ENCODE measurements around the gene LTBP2. TPM values are rescaled to one million over a fixed set of nuclear protein-coding genes. Genes with fewer than 3 reads are reported as not detected.

Gene LTBP2
- total RNA-seq, 1 donor, result 210 TPM

- DNase-seq (ENCODE audit: low read depth), result peak; percentile 71
- TF ChIP-seq CTCF (IDR thresholded peaks at IDR 0.05; ENCODE audit: insufficient read depth, low read depth, low read length), result no peak
- H3K4me3 ChIP-seq (ENCODE audit: low read depth, low read length), result no peak overlapping the region
These were observed 19.0 kb upstream of the LTBP2 start for GRCh38 chr14:74630881-74631690.

GRCh38 chr14:74628418-74628817 is 16.4 kb upstream of the LTBP2 start:
- DNase-seq (ENCODE audit: low read depth), result no peak
- no peak for TF ChIP-seq CTCF (IDR thresholded peaks at IDR 0.05; ENCODE audit: insufficient read depth, low read depth, low read length)
- no peak overlapping the region for H3K4me3 ChIP-seq (ENCODE audit: low read depth, low read length)

- no peak overlapping the region for H3K4me3 ChIP-seq (ENCODE audit: low read depth, low read length)
- no peak for TF ChIP-seq CTCF (IDR thresholded peaks at IDR 0.05; ENCODE audit: insufficient read depth, low read depth, low read length)
- no peak for DNase-seq (ENCODE audit: low read depth)
These were observed 15.0 kb upstream of the LTBP2 start for GRCh38 chr14:74627076-74627475.

- no peak for TF ChIP-seq CTCF (IDR thresholded peaks at IDR 0.05; ENCODE audit: insufficient read depth, low read depth, low read length)
- H3K4me3 ChIP-seq (ENCODE audit: low read depth, low read length), result no peak overlapping the region
- DNase-seq (ENCODE audit: low read depth), result no peak
These were observed 10.2 kb upstream of the LTBP2 start for GRCh38 chr14:74622257-74622656.

- no peak overlapping the region for H3K4me3 ChIP-seq (ENCODE audit: low read depth, low read length)
These were observed 9.5 kb upstream of the LTBP2 start for GRCh38 chr14:74621556-74621955.

GRCh38 chr14:74620923-74621322 is 8.9 kb upstream of the LTBP2 start:
- no peak for TF ChIP-seq CTCF (IDR thresholded peaks at IDR 0.05; ENCODE audit: insufficient read depth, low read depth, low read length)
- no peak overlapping the region for H3K4me3 ChIP-seq (ENCODE audit: low read depth, low read length)
- no peak for DNase-seq (ENCODE audit: low read depth)

More at GRCh38 chr14:74621556-74621955, 9.5 kb upstream of the LTBP2 start:
- TF ChIP-seq CTCF (IDR thresholded peaks at IDR 0.05; ENCODE audit: insufficient read depth, low read depth, low read length), result no peak
- no peak for DNase-seq (ENCODE audit: low read depth)
